Thoracic aorta (tissue), 2 donors: ENCODE data around the gene PVALEF. TPM values are rescaled to one million over a fixed set of nuclear protein-coding genes. Genes with fewer than 3 reads are reported as not detected.
"Not testable (repeated sequence)": the region's sequence is repeated elsewhere in the genome, so short reads cannot be mapped to it uniquely, and the experiment has no call there.

Experiments used
- ATAC-seq: fragments of 150-250 bp; one replicate; pipeline ENCODE4 v1.8.0; 2017; ENCODE audit warnings: low read depth; ENCODE audit not compliant: insufficient number of reproducible peaks, low FRiP score
- DNase-seq: peaks from one replicate; pipeline ENCODE4 v3.0.0-alpha.2; 2020; ENCODE audit warnings: low spot score
- H3K27ac ChIP-seq, 2 donors: fragments of 200-600 bp; sonication (generic); 1 replicate in 1 of 2; 2 replicates in 1 of 2; pipeline ENCODE4 v1.5.1; 2016; ENCODE audit warnings: mild to moderate bottlenecking in 2 of 2, moderate library complexity in 2 of 2
- H3K27me3 ChIP-seq: fragments of 200-600 bp; sonication (generic); replicated peaks from 2 replicates; pipeline ENCODE4 v1.6.0; 2016; ENCODE audit warnings: mild to moderate bottlenecking; ENCODE audit not compliant: insufficient read depth
- H3K36me3 ChIP-seq: fragments of 200-600 bp; sonication (generic); one replicate; pipeline ENCODE4 v1.5.1; 2016
- H3K4me1 ChIP-seq, 2 donors: fragments of 200-600 bp; sonication (generic); 1 replicate in 1 of 2; 2 replicates in 1 of 2; pipeline versions ENCODE4 v1.5.1 to v1.6.0; 2016; ENCODE audit warnings: low read depth in 2 of 2, mild to moderate bottlenecking in 1 of 2; ENCODE audit not compliant: control insufficient read depth in 1 of 2
- H3K4me3 ChIP-seq: fragments of 200-600 bp; sonication (generic); 2 replicates; pipeline ENCODE4 v1.5.1; 2016; ENCODE audit warnings: mild to moderate bottlenecking
- H3K9me3 ChIP-seq: fragments of 200-600 bp; sonication (generic); 2 replicates; pipeline ENCODE4 v1.5.1; 2016
- total RNA-seq, 2 donors: library from RNA; depleted of rRNA; stranded (reverse); fragments of >200 nt; gene quantifications; one replicate each; pipeline versions ENCODE4 v1.1.0 to v1.2.3, GENCODE V29; 2016
- TF ChIP-seq, protein P1 (sequence below): fragments of 200-600 bp; sonication (generic); IDR thresholded peaks from one replicate; pipeline ENCODE4 v1.5.1; 2019; ENCODE audit warnings: antibody characterized with exemption

Gene PVALEF
- total RNA-seq, 2 donors from 2014 or later, result not detected

DNA sequence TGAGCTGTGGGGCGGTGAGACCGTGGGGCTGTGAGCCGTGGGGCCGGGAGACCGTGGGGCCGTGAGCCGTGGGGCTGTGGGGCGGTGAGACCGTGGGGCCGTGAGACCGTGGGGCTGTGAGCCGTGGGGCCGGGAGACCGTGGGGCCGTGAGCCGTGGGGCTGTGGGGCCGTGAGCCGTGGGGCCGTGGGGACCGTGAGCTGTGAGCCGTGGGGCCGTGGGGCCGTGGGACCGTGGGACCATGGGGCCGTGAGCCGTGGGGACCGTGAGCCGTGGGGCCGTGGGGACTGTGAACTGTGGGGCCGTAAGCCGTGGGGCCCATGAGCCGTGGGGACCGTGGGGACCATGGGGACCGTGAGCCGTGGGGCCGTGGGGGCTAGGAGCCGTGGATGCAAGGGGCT, 24.6 kb upstream of the PVALEF start:
- Histone ChIP-seq H3K4me3 (no peak overlapping the region), H3K4me1 (peaks cover 0 to 6% of the 10 kb centered on the region in 2 donors), H3K9me3 (no peaks in the 10 kb centered on the region), H3K27me3 (no peaks in the 10 kb centered on the region), H3K27ac (no peak overlapping the region), H3K36me3 (no peaks in the 10 kb centered on the region)
- no peak for DNase-seq
- TF ChIP-seq, protein P1, sequence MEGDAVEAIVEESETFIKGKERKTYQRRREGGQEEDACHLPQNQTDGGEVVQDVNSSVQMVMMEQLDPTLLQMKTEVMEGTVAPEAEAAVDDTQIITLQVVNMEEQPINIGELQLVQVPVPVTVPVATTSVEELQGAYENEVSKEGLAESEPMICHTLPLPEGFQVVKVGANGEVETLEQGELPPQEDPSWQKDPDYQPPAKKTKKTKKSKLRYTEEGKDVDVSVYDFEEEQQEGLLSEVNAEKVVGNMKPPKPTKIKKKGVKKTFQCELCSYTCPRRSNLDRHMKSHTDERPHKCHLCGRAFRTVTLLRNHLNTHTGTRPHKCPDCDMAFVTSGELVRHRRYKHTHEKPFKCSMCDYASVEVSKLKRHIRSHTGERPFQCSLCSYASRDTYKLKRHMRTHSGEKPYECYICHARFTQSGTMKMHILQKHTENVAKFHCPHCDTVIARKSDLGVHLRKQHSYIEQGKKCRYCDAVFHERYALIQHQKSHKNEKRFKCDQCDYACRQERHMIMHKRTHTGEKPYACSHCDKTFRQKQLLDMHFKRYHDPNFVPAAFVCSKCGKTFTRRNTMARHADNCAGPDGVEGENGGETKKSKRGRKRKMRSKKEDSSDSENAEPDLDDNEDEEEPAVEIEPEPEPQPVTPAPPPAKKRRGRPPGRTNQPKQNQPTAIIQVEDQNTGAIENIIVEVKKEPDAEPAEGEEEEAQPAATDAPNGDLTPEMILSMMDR, result no peak
- no peak for ATAC-seq

DNA sequence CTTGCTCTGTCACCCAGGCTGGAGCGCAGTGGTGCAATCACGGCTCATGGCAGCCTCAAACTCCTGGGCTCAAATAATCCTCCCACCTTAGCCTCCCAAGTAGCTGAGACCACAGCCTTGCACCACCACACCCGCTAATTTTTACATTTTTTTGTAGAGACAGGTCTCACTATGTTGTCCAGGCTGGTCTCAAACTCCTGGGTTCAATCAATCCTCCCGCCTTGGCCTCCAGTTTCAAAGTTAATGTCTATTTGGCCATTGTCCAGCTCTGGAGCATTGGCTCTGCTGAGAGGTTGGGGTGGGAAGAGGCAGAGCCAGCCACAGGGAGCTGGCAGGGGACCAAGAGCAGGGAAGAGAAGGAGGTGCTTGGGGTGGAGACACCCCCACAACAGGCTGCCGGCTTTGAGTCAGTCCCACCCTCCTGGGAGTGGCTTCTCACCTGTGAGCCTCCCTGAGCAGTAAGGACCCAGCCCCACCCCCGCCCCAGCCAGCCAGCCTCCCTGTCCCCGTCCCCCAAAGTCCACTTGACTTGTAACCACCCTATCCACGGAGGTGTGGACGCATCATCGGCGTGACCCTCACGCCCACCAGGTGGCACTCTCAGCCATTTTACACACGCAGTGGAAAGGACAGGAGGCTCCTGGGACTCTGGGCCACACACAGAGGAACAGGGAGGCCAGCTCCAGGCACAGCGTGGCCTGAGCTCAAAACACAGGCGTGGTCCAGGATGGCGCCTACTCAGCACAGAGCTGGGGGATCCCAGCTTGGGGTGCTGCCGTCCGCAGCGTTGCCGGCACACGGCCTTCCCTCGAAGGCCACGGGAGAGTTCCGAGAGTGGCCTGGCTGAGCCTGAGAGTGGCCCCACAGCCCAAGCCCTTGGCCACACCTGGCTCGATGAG, 22.8 kb upstream of the PVALEF start:
- Histone ChIP-seq H3K9me3 (no peaks in the 10 kb centered on the region), H3K4me3 (no peak overlapping the region), H3K27ac (no peak overlapping the region), H3K4me1 (peaks cover 0 to 6% of the 10 kb centered on the region in 2 donors), H3K27me3 (no peaks in the 10 kb centered on the region), H3K36me3 (no peaks in the 10 kb centered on the region)
- TF ChIP-seq, protein P1, result peak; percentile 74
- DNase-seq (peak; percentile 30), ATAC-seq (peak; percentile 54)

- Histone ChIP-seq H3K27me3 (no peaks in the 10 kb centered on the region), H3K4me3 (no peak overlapping the region), H3K4me1 (peaks cover 0 to 6% of the 10 kb centered on the region in 2 donors), H3K9me3 (no peaks in the 10 kb centered on the region), H3K36me3 (no peaks in the 10 kb centered on the region), H3K27ac (no peak overlapping the region)
- no peak for DNase-seq
- TF ChIP-seq, protein P1, result no peak
- no peak for ATAC-seq
Measured at GRCh38 chr17:81143200-81143527, 22.1 kb upstream of the PVALEF start.

- no peaks in the 10 kb centered on the region for H3K27me3 ChIP-seq
- TF ChIP-seq, protein P1, result no peak
- no peak overlapping the region for H3K4me3 ChIP-seq
- ATAC-seq, result no peak
- no peak for DNase-seq
- no peaks in the 10 kb centered on the region for H3K9me3 ChIP-seq
- no peaks in the 10 kb centered on the region for H3K36me3 ChIP-seq
- peaks cover 0 to 6% of the 10 kb centered on the region in 2 donors for H3K4me1 ChIP-seq
- H3K27ac ChIP-seq, result no peak overlapping the region
Measured at GRCh38 chr17:81143717-81144422, 21.4 kb upstream of the PVALEF start.

- no peaks in the 10 kb centered on the region for H3K27me3 ChIP-seq
- H3K27ac ChIP-seq, result no peak overlapping the region
- TF ChIP-seq, protein P1, result no peak
- no peaks in the 10 kb centered on the region for H3K36me3 ChIP-seq
- DNase-seq, result no peak
- H3K4me1 ChIP-seq, result peaks cover 0 to 6% of the 10 kb centered on the region in 2 donors
- no peak overlapping the region for H3K4me3 ChIP-seq
- ATAC-seq, result no peak
- H3K9me3 ChIP-seq, result no peaks in the 10 kb centered on the region
Measured at GRCh38 chr17:81144423-81144781, 20.9 kb upstream of the PVALEF start.

DNA sequence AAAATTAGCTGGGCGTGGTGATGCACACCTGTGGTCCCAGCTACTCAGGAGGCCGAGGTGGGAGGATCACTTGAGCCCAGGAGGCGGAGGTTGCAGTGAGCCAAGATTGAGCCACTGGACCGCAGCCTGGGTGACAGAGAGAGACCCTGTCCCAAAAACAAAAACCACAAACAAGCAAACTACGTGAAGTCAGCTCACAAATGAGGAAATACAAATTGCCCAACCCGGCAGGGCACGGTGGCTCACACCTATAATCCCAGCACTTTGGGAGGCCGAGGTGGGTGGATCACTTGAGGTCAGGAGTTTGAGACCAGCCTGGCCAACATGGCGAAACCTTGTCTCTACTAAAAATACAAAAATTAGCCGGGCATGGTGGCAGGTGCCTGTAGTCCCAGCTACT, 19.1 kb upstream of the PVALEF start:
- H3K36me3 ChIP-seq, DNase-seq, H3K27ac ChIP-seq, ATAC-seq, H3K4me3 ChIP-seq, H3K4me1 ChIP-seq, H3K9me3 ChIP-seq, H3K27me3 ChIP-seq: not testable (repeated sequence)
